Measurements from ENCODE around the gene TAF4. TPM values are rescaled to one million over a fixed set of nuclear protein-coding genes. Genes with fewer than 3 reads are reported as not detected.
"Not testable (repeated sequence)": the region's sequence is repeated elsewhere in the genome, so short reads cannot be mapped to it uniquely, and the experiment has no call there.

TAF4 gene
- total RNA-seq, 4 donors from 2014 or later = 6.2 to 37.6 (median 10.7) TPM

DNA sequence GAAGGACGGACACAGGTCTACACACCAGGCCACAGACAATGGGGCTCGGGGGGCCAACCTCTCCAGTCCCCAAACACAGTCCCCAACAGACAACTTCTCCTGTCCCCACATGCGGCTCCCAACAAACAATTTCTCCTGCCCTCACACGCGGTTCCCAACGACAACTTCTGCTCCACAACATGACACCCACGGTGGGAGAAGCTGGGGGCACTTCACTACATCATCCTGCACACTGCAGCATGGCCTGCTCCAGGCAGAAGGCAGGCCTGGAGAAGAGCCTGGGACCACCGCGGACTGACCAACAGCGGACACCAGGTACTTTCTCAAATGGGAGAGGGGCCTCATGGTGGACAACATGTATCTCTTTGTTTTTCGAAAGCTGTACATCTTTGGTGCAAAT, 6.7 kb downstream of the TAF4 start:
- no peak overlapping the region for H3K4me3 ChIP-seq
- intact Hi-C loops (cut with DNase I; ENCODE audit: low total_unique reads) = no loop called here
- no peaks in the 10 kb centered on the region for H3K36me3 ChIP-seq
- H3K4me1 ChIP-seq = peaks cover 0 to 13% of the 10 kb centered on the region in 2 donors
- H3K27ac ChIP-seq = no peak overlapping the region
- no peak for DNase-seq
- no peaks in the 10 kb centered on the region for H3K9me3 ChIP-seq
- no peak for TF ChIP-seq POLR2A (IDR thresholded peaks at IDR 0.05)
- TF ChIP-seq, protein P1, sequence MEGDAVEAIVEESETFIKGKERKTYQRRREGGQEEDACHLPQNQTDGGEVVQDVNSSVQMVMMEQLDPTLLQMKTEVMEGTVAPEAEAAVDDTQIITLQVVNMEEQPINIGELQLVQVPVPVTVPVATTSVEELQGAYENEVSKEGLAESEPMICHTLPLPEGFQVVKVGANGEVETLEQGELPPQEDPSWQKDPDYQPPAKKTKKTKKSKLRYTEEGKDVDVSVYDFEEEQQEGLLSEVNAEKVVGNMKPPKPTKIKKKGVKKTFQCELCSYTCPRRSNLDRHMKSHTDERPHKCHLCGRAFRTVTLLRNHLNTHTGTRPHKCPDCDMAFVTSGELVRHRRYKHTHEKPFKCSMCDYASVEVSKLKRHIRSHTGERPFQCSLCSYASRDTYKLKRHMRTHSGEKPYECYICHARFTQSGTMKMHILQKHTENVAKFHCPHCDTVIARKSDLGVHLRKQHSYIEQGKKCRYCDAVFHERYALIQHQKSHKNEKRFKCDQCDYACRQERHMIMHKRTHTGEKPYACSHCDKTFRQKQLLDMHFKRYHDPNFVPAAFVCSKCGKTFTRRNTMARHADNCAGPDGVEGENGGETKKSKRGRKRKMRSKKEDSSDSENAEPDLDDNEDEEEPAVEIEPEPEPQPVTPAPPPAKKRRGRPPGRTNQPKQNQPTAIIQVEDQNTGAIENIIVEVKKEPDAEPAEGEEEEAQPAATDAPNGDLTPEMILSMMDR (IDR thresholded peaks at IDR 0.05) = no peak
- H3K27me3 ChIP-seq = no peaks in the 10 kb centered on the region

DNA sequence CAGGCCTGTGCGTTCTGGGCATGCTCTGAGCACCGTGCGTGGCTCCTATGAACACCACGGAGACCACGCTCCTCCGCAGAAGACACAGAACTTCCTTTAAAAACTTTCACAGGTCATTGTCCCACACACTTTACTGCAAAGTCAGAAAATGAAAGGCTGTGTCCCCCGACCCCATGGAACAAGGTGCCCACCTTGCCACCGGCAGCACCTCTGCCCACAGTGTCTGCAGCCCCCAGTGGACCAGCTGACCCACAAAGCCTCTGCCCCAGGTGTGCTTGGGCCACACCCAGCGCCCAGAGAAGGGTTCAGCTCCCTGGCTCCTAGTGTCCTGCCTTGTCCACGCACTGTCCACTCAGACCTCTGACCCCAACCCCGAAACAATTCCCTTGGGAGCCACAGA, 8.7 kb downstream of the TAF4 start:
- H3K9me3 ChIP-seq = no peaks in the 10 kb centered on the region
- no peak for DNase-seq
- H3K36me3 ChIP-seq = no peaks in the 10 kb centered on the region
- H3K4me1 ChIP-seq = no peaks in the 10 kb centered on the region
- intact Hi-C loops (cut with DNase I; ENCODE audit: low total_unique reads) = no loop called here
- no peak overlapping the region for H3K27ac ChIP-seq
- H3K4me3 ChIP-seq = no peak overlapping the region
- TF ChIP-seq, protein P1 (IDR thresholded peaks at IDR 0.05) = no peak
- TF ChIP-seq POLR2A (IDR thresholded peaks at IDR 0.05) = no peak
- H3K27me3 ChIP-seq = no peaks in the 10 kb centered on the region

DNA sequence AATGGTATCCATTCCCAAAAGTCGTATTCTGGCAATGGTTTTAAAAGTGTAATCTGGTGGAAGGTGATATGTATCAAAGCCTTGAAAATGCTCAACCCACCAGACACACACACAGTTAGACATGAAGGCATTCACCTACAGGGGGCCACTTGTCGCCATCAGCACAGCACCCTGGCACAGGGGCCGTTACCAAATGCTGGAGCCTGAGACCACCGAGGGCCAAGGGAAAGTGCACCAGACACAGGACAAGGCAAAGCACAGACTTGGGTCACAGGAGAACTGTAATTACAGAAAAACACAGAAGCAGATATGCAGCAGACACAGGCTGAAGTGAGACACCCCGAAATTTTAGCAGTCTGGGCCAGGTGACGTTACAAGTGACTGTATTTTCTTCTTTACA, 9.3 kb downstream of the TAF4 start:
- TF ChIP-seq POLR2A (IDR thresholded peaks at IDR 0.05) = no peak
- TF ChIP-seq, protein P1 (IDR thresholded peaks at IDR 0.05) = no peak
- DNase-seq = no peak
- Histone ChIP-seq H3K4me1 (no peaks in the 10 kb centered on the region), H3K27me3 (no peaks in the 10 kb centered on the region), H3K4me3 (no peak overlapping the region), H3K27ac (no peak overlapping the region), H3K9me3 (no peaks in the 10 kb centered on the region), H3K36me3 (no peaks in the 10 kb centered on the region)
- intact Hi-C loops (cut with DNase I; ENCODE audit: low total_unique reads) = no loop called here

DNA sequence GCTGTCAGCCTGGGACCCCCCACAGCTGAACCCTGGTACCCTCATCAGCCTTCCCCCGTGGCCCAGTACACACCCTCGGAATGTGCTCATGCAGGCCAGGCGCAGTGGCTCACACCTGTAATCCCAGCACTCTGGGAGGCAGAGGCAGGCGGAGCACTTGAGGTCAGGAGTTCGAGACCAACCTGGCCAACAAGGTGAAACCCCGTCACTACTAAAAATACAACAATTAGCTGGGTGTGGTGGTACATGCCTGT, 9.9 kb downstream of the TAF4 start:
- DNase-seq; H3K27ac ChIP-seq; H3K4me1 ChIP-seq; H3K4me3 ChIP-seq; H3K36me3 ChIP-seq; H3K9me3 ChIP-seq; intact Hi-C loops (cut with DNase I; ENCODE audit: low total_unique reads); H3K27me3 ChIP-seq: not testable (repeated sequence)

DNA sequence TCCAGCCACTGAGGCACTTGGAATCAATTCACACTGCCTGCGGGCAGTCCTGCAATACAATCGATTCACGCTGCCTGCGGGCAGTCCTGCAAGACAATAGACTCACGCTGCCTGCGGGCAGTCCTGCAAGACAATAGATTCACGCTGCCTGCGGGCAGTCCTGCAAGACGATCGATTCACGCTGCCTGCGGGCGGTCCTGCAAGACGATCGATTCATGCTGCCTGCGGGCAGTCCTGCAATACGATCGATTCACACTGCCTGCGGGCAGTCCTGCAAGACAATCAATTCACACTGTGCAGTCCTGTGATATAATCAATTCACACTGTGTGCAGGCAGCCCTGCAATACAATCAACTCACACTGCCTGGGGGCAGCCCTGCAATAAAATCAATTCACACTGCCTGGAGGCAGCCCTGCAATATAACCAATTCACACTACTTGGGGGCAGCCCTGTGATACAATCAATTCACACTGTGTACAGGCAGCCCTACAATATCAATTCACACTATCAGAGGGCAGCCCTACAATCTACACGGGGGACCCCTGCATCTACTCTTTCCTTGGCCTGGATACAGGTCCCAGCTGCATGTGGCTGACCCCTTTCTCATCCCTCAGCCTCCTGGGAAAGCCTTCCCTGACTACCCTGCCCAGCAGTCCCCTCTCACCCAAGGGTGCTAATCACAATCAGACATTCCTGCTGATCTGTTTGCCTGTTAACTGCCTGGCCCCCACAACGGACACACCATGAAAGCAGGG, 10.4 kb downstream of the TAF4 start:
- DNase-seq = no peak
- TF ChIP-seq, protein P1 (IDR thresholded peaks at IDR 0.05) = no peak
- TF ChIP-seq POLR2A (IDR thresholded peaks at IDR 0.05) = no peak
- Histone ChIP-seq H3K9me3 (no peaks in the 10 kb centered on the region), H3K4me3 (no peak overlapping the region), H3K4me1 (no peaks in the 10 kb centered on the region), H3K36me3 (no peaks in the 10 kb centered on the region), H3K27me3 (no peaks in the 10 kb centered on the region), H3K27ac (no peak overlapping the region)
- intact Hi-C loops (cut with DNase I; ENCODE audit: low total_unique reads) = no loop called here

DNA sequence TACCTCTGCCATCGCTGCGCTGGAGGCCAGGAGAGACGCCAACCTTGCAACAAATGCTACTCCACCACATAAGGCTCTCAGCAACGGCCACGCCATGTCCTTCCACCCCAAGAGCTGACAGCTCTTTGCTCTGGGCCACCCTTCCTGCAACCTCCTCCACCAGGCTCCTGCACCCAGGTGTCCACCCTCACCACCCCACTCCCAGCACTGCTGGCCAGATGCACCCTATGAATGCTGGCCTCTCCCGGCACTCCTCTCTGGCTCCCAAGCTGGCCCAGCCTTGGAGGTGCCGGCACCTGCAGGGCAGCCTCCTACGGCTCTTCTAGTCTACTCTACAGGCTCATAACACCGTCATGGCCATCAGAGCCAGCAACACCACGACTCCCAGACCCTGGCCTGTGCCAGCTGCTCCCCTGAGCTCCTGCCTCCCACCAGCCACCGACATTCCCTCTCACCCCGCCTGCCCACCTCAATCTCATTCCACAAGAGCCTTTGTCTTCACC, 11.2 kb downstream of the TAF4 start:
- TF ChIP-seq, protein P1 (IDR thresholded peaks at IDR 0.05) = no peak
- no peak for DNase-seq
- Histone ChIP-seq H3K27ac (no peak overlapping the region), H3K27me3 (no peaks in the 10 kb centered on the region), H3K4me1 (no peaks in the 10 kb centered on the region), H3K9me3 (no peaks in the 10 kb centered on the region), H3K4me3 (no peak overlapping the region), H3K36me3 (no peaks in the 10 kb centered on the region)
- intact Hi-C loops (cut with DNase I; ENCODE audit: low total_unique reads) = no loop called here
